ENCODE results near the gene TMEM167A. TPM values are rescaled to one million over a fixed set of nuclear protein-coding genes. Genes with fewer than 3 reads are reported as not detected.

Gene TMEM167A
- total RNA-seq, 2 experiments from 2014 or later: 33.8 to 37.1 TPM

- no peaks in the 10 kb centered on the region for H3K27me3 ChIP-seq (ENCODE audit: control insufficient read depth in 1 of 2, insufficient read depth in 2 of 2, low read length in 2 of 2)
- intact Hi-C loops (cut with DNase I, micrococcal nuclease): no loop called here
- no peak overlapping the region for H3K4me3 ChIP-seq (ENCODE audit: low read length)
- H3K27me3 Mint-ChIP-seq: no peaks in the 10 kb centered on the region
- no peaks in the 10 kb centered on the region for H3K4me1 ChIP-seq (ENCODE audit: insufficient read depth, low read length)
- POLR2A ChIA-PET: no interaction called here
- no peaks in the 10 kb centered on the region for H3K36me3 Mint-ChIP-seq (ENCODE audit: low read depth)
- DNase-seq: no peak
- no peaks in the 10 kb centered on the region for H3K9me3 ChIP-seq (ENCODE audit: control insufficient read depth in 1 of 2, insufficient read depth in 1 of 2, low read length in 2 of 2)
- no peak overlapping the region for H3K4me3 Mint-ChIP-seq
- H3K27ac ChIP-seq (ENCODE audit: low read depth in 1 of 2, low read length in 2 of 2): no peak overlapping the region
- H3K36me3 ChIP-seq (ENCODE audit: insufficient read depth, low read length): no peaks in the 10 kb centered on the region
- CTCF ChIA-PET: no interaction called here
- no peak overlapping the region for H3K27ac Mint-ChIP-seq
- no peaks in the 10 kb centered on the region for H3K9me3 Mint-ChIP-seq
- no peak for TF ChIP-seq CTCF (IDR thresholded peaks at IDR 0.05)
- no peaks in the 10 kb centered on the region for H3K4me1 Mint-ChIP-seq (ENCODE audit: low read depth)
- ATAC-seq (ENCODE audit: poor library complexity): no peak
Observed at GRCh38 chr5:83006683-83007283, 70.4 kb downstream of the TMEM167A start.

- Histone ChIP-seq H3K4me3 (ENCODE audit: low read length) (no peak overlapping the region), H3K27ac (ENCODE audit: low read depth in 1 of 2, low read length in 2 of 2) (no peak overlapping the region), H3K36me3 (ENCODE audit: insufficient read depth, low read length) (no peaks in the 10 kb centered on the region), H3K9me3 (ENCODE audit: control insufficient read depth in 1 of 2, insufficient read depth in 1 of 2, low read length in 2 of 2) (no peaks in the 10 kb centered on the region), H3K4me1 (ENCODE audit: insufficient read depth, low read length) (no peaks in the 10 kb centered on the region), H3K27me3 (ENCODE audit: control insufficient read depth in 1 of 2, insufficient read depth in 2 of 2, low read length in 2 of 2) (no peaks in the 10 kb centered on the region)
- no peak overlapping the region for H3K4me3 Mint-ChIP-seq
- H3K4me1 Mint-ChIP-seq (ENCODE audit: low read depth): no peaks in the 10 kb centered on the region
- DNase-seq (no peak), ATAC-seq (ENCODE audit: poor library complexity) (no peak)
- H3K27ac Mint-ChIP-seq: no peak overlapping the region
- intact Hi-C loops (cut with DNase I, micrococcal nuclease): no loop called here
- TF ChIP-seq CTCF (IDR thresholded peaks at IDR 0.05): no peak
- H3K9me3 Mint-ChIP-seq: no peaks in the 10 kb centered on the region
- ChIA-PET POLR2A (no interaction called here), CTCF (no interaction called here)
- no peaks in the 10 kb centered on the region for H3K27me3 Mint-ChIP-seq
- H3K36me3 Mint-ChIP-seq (ENCODE audit: low read depth): no peaks in the 10 kb centered on the region
Observed at GRCh38 chr5:83003791-83004190, 73.4 kb downstream of the TMEM167A start.

Other genes with a start within 250 kb of the TMEM167A start
- 1 to 10 TPM; 1.8 TPM for gene XRCC4, start 153 bp upstream of the TMEM167A start, total RNA-seq